Frontal cortex (tissue), 4 donors: ENCODE results near the gene F13A1. TPM values are rescaled to one million over a fixed set of nuclear protein-coding genes. Genes with fewer than 3 reads are reported as not detected.

Experiments used
- DNase-seq, 2 donors: peaks; one replicate each; pipeline ENCODE4 v3.0.0; 2012; ENCODE audit warnings: low spot score in 2 of 2
- FAIRE-seq: peaks from 2 replicates; lab custom pipeline; 2012; peaks lifted over from hg19 to GRCh38; lab: Jason Lieb, UNC
- total RNA-seq: library from RNA; depleted of rRNA; stranded (reverse); fragments of >200 nt; gene quantifications from one replicate; pipeline ENCODE4 v1.2.3, GENCODE V29; 2014
- donor health status: control.
- donor health status: control.
- donor health status: control.

F13A1 gene
- total RNA-seq, 1 donor from 2014 or later: 13.5 TPM

DNA sequence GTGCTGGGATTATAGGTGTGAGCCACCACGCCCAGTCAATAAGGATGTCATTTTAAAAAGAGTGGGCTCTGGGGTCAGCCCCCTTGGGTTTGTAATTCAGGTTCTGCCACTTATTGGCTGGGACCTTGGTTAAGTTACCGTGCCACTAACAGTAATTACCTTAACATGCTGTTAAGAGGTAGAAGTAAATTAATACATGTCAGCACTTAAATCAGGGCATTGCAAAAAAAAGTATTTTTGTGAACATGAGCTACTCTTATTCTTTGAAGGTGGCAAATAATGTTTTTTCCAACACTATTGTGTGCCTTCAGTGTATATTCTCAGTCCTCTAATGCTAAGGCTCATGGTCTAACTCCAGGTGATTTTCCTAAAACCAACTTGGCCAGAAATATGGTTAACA lies 109.5 kb downstream of the F13A1 start:
- DNase-seq: no peak
- FAIRE-seq: no peak

DNA sequence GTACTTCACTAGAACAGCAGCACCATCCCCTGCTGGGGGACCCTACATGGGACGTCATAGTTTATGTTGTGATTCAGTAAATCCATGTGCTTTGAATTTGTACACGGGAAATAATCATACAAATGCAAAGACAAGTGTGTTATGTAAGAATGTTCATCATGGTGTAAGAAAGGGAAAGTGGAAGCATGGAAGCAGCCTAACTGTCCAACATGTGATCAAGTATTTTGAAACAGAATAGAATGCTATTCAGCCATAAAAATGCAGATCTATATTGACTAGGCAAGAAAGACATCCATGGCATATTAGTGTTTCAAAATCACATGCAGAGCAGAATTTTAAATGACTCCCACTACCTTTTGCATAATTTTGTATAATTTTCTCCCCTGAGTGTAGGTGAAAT lies 117.6 kb downstream of the F13A1 start:
- FAIRE-seq: no peak
- DNase-seq: no peak

DNA sequence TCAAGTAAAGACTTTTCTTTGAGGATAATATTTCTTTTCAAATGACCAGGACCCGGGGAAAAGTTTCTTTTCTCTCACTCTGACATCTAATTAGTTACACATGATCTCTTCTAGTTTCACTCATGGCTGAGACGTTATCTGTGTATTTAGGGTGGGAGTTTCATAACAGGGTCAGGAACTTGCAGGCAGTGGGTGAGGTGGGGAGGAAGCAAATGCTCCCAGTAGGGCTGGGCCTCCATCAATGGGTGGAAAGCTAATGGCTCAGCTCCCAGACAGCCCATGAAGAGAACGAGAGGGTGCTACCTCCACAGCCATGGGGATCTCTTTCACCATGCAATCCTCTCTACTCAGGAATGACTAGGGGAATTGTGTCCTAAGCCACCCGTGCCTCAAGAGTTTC lies 119.3 kb downstream of the F13A1 start:
- no peak for FAIRE-seq
- no peak for DNase-seq

DNA sequence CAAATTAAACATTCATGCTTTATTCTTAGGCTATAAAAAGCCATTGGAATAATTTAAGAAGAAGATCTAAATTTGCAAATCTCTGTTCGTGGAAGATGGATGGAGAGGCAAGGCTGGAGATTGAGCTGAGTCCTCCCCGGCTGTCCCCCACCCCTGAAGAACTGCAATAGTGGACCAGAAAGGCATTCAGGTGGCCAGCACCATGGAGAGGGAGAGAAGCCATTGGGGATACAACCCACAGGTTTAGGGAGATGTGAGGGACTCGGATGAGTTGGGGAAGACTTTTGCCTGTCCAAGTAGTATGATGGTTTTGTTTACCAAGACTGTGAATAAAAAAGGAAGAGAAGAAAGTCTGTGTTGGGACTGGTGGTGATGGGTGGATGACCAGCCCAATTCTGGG lies 120.8 kb downstream of the F13A1 start:
- DNase-seq: no peak
- no peak for FAIRE-seq

DNA sequence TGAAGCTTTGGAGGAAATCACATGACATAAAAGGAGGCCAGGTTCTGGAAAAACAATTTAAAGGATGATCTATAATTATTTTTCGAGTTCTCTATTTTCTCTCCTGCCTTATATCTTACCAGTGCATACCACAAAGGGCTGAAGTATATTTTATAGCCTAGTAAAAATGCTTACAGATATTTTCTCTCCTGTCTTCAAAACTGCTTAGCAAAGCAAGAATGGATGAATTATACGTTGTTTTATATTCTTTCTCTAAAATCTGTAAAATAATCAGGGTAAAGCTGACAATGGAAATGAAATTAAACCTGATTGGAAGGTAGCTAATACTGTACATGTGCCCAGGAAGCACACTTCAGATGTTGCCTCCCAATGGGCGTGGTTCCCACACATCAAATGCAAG lies 123.7 kb downstream of the F13A1 start:
- DNase-seq (no peak), FAIRE-seq (no peak)

DNA sequence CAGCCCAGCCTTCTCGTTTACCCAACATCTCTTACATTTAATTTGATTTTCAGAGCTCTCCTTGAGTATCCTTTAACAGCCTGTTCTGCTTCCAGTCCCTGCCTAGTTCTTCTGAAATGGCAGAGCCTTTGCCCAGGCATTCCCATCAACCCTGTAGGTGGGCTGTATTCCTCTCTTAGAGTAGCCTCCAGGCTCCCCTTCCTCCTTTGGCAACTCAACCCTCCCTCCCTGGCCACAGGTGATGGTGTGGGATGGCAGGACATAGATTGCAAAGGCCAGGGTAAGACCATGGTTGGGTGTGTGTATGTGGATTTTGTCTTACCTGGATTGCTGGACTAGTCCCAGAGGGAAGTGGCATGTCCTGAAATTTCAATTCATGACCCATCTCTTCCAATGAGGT lies 125.4 kb downstream of the F13A1 start:
- DNase-seq (no peak), FAIRE-seq (no peak)

DNA sequence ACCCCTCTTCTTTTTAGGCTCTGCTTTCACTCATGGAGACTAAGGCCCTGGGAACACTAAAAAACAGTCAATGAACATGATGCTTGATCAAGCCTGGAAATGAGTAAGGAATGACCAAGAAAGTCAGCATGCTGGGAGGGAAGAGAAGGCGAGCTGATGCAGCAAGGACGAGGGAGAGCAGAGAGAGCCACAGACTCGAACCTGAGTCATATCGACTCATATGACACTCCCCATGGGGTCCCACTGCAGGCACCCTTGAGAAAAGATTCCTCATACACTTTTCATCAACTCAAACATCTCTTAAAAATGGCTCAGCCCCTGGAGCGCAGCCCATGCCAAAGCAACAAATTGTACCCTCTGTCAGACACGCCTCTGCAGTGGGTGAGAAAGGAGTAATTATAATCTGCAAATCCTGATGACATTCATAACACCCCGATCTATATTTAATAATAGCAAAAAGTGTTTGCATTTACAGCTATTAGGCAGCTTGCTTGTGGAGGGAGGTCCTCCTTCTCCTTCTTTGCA lies 127.2 kb downstream of the F13A1 start:
- no peak for DNase-seq
- FAIRE-seq: no peak

DNA sequence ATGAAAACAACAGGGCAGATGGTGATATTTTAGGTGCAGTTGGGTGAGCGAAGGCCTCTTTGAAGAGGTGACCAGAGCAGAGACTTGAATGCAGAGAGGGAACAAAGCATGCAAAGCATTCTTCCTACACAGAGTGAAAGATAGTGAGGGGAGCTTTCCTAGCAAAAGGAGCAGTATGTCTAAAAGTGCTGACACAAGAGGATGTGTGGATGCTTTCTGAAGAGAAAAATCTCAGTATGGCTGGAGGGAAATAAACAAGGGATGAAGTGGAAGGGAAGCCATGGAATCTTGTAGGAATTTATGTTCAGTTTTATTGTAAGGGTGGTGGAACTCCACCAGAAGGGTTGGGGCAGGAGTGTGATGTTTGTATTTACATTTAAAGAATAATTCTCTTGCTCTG lies 128.6 kb downstream of the F13A1 start:
- DNase-seq: no peak
- FAIRE-seq: no peak

DNA sequence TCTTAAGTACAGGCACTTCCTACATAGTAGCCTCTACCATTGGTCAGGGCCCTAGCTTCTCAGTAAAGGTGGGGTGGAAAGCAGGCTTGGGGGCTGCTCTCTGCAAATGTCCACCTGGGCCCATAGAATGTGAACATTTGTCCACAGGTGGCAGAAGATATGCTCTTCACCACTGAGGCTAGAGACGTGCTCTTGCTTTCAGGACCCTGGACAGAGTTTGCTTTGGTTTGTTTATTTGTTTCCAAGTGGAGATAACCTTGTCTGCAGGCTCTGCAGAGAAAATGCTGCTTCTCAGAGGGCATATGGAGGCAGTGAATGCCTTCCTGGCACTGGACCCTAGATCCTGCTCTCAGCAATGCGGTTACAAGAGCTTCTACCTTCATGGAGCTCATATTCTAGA lies 129.0 kb downstream of the F13A1 start:
- no peak for DNase-seq
- FAIRE-seq: no peak

DNA sequence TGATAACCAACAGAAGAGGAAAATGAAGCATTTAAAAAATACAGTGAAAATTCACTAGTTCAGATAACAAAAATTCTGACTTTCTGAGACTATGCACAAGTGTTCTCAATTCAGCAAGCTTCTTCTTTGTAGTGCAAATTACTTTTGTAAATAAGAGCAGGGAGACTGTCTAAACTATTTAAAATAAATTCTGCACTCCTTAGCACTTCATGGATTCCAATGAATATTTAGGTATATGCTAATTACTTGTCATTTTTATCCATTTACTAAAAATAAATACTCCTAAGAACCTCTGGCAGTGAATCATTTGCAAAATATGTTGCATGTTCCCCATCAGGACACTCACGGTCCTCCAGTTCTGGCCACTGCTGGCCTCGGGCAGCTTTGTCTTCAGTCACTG lies 139.8 kb downstream of the F13A1 start:
- FAIRE-seq: no peak

DNA sequence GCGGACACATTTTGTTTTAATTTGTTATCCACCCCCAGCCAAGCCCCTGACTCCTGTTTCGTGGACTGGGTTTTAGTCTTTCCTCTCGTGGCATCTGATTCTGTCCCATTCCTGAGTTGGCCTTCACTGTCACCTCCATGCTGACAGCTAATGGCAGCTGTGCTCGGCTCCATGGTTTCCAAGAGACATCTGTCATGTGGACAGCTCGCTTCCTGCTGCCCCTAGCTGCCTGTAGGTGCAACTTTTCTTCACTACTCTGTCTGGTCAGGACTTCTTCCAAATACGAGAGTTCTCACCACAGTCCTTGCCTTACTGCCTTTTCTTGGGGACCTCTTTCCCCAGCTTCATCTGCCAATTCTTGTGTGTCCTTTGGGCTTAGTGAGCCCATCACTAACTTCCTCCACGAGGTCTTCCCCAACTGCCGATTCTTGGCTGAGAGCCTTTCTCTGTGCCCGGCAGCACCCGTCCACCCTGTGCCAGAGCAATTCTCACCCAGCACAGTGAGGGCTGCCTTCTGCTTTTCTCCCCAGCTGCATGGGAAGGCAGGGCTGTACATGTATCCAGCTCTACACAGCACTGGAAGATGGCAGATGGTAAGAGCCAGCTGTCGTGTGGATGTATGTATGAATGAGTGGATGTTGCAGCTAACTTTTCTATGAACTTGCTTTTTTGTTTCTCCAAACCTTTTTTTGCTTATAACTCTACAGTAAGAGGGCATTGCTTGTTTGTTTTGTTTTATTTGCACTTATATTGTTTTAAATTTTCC lies 140.4 kb downstream of the F13A1 start:
- no peak for DNase-seq
- no peak for FAIRE-seq

More for the DNA sequence above, 139.8 kb downstream of the F13A1 start:
- no peak for DNase-seq

DNA sequence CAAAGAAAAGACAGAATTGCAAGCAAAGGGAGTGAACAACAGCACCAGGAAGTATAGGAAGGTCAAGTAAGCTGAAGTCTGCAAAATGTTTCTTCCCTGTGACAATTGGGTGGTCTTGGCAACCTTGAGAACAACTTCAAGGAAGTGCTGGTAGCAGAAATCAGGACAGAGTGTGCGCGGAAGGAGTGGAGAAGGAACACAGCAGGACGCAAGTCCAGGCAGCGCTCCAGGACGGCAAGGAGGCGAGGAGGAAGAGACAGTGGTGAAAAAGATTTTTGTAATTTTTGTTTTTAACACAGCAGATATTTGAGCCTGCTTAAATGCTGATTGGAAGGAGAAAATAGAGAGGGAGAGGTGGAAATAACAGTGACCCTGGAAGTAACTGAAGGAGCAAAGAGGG lies 141.7 kb downstream of the F13A1 start:
- no peak for FAIRE-seq
- DNase-seq: no peak

DNA sequence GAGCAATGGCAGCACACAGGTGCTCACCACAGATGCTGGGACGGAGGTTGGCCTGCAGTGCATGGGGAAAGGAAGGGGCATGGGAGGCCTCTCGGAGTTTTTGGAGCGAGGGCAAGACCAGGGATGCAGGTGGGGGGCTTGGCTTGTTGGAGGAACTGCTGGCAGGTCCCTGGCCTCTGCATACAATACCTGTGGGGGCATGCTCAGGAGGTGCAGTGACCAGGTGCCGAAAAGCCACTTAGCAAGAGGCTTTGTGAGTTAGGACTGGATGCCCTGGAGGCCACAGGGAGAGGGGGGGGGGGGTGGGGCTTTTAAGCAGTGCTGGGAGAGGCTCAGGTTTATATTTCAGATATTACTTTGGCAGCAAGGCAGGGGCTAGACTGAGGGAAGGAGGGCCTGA lies 142.7 kb downstream of the F13A1 start:
- DNase-seq (no peak), FAIRE-seq (no peak)

DNA sequence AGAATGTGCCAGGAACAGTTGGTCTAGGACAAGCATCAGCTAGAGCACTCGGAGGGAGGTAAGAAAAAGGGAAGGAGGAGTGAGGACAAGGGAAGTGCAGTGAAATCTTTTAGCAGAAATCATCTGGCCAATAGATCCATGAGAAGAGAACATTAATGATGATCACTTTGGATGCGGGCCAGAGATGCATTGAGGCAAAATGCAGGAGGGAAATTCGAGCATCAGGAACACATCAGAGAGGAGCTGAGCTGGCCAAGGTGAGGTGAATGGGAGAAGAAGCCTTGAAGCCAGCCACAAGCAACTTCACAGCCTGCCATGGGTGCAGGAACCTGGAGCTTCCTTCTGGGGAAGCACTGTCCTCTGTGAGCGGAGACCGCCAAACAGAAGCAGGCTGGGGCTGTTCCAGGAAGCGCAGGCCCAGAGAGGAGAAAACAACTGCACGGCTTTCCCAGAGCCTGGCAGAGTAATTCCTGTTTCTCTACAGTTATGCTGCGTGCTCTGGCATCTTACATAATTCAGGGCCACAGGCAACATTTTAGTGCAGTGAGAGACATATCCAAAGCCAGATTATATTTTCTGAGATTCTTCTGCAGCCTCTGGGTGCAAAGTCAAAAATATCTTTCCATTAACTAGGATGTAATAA lies 143.8 kb downstream of the F13A1 start:
- DNase-seq (no peak), FAIRE-seq (no peak)

DNA sequence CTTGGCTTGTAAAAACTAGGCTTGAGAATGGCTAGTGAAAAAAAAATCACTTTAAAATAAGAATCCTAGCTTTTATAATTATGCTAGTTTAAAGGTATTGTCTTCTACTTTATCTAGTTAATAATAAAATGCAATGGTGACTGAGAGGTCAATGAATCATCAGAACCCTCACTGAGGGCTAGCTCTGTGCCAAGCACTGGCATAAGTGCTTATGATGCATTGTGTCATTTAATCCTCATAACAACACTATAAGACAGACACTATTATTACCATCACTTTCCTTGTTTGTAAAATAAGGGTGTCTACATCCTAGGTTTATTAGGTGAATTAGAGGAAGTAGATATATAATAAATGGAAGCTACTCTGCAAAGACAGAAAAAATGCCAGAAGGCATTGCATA lies 144.3 kb downstream of the F13A1 start:
- DNase-seq: no peak

DNA sequence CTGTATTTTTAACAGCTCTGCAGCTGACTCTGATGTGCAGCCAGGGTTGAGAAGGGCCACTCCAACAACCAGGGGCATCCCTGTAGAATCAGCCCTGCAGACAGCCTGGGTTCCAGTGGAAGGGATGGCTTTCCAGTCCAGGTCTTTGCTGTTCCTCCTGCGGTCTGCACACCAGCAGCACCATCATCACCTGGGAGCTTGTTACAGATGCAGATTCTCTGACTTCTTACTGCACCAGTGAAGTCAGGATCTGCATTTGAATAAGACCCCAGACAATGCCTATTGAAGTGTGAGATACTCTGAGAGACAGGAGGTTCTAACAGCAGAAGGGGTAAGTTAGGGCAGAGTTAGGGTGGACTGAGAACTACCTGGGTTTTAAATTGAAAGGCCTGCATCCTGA lies 151.3 kb downstream of the F13A1 start:
- no peak for DNase-seq
- FAIRE-seq: no peak

More for the DNA sequence above, 144.3 kb downstream of the F13A1 start:
- FAIRE-seq: no peak

DNA sequence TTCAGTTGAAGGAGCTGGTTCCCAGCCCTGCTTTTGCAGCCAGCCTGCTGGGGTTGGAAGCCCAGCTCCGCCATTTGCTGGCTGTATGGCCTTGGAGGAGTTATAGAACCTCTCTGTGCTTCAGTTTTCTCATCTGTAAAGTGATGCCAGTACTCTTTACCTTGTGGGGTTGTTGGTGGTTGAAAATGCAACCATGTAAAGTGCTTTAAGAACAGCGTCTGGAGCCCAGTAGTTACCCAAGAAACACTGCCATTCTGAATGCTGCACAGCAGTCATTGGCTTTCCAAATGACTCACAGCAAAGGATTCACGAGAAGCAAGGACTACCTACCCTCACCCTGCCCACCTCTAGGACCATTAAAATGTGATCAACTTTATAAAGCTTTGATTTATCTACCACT lies 154.4 kb downstream of the F13A1 start:
- no peak for FAIRE-seq
- DNase-seq: no peak

DNA sequence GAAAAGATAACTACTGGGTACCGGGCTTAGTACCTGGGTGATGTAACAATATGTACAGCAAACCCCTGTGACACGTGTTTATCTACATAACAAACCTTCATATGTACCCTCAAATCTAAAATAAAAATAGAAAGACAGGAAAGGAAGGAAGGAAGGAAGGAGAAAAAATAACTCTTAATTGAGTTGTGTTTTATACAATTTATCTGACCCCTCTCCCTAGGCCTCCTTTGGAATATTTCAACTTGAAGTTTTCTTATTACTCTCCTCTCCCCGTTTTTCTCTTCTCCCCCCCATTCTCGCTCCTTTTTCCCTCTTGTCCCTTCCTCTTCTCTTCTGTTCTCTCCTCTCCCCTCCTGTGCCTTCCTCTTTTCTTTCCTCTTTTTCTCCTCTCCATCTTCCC lies 156.1 kb downstream of the F13A1 start:
- FAIRE-seq (no peak), DNase-seq (no peak)

DNA sequence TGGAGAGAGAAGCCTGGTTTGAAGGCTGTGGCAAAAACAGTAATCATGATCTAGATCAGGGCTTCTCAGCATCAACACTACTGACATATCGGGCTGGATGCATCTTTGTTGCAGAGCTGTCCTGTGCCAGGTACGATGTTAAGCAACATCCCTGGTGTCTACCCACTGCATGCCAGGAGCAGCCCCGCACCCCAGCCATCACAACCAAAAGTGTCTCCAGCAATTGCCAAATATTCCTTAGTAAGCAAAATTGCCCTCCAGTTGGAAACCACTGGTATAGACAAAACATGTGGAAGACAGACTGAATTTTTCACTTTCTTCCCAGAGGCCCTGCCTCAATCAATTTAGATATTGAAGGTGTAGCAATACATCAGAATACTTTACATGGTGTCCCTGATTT lies 166.1 kb downstream of the F13A1 start:
- DNase-seq (no peak), FAIRE-seq (no peak)

DNA sequence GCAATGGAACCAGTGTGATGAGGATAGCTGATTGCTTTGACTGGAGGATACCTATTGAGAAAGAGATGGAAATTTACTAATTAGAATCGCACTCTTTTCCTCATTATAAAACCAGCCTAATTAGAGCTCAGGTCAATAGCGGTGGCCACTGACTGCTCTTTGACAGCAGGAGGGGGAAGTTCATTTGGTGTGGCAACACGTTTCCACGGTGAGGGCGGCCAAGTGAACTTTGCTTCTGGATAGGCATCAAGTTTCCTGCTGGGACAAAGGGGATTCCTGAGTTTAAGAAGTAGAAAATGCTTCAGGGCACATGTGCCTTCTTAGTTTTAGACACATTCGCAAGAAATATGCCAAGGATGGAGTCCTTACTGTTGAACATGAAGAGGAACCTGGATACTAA lies 168.4 kb downstream of the F13A1 start:
- DNase-seq: no peak
- FAIRE-seq: no peak

DNA sequence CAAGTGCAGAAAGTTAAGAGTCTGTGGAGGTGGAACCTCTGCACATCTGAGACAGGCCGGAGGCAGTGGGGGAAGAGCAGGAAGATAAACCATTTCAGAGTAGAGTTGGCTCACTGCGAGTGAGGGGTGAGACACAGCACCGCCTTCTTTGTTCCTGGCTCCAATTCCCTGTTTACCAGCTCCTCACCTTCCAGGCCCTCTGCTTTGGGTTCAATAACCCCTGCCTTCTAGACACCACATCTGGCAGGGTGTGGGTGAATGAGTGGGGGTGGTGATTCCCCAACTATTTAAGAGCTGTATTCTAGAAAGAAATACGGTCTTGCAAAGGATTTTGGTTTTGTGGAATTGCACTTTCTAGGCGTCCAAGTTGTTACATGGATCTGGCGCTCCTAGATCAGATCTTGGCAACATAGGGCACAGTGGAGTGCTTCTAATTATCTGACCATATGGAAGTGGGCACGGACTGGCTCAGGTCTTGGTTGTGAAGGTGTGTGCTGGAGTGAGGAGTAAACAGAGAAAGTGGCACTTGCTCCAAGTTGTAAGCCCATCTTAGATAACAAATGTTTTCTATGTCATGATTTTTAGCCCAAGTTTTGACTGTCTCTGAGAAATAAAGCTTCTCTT lies 172.2 kb downstream of the F13A1 start:
- FAIRE-seq: no peak
- DNase-seq: no peak
